Measurements from ENCODE around the gene ZFX. TPM values are rescaled to one million over a fixed set of nuclear protein-coding genes. Genes with fewer than 3 reads are reported as not detected.

Gene ZFX
- total RNA-seq, 1 donor from 2014 or later: 33.9 TPM

- Mint-ChIP-seq H3K4me3 (ENCODE audit: unreplicated experiment) (no peak overlapping the region), H3K27ac (ENCODE audit: unreplicated experiment) (no peak overlapping the region), H3K36me3 (ENCODE audit: unreplicated experiment) (no peaks in the 10 kb centered on the region), H3K27me3 (ENCODE audit: unreplicated experiment) (no peaks in the 10 kb centered on the region), H3K9me3 (ENCODE audit: unreplicated experiment) (no peaks in the 10 kb centered on the region), H3K4me1 (ENCODE audit: low read depth, unreplicated experiment) (no peaks in the 10 kb centered on the region)
- no peak for DNase-seq
- no peak for TF ChIP-seq CTCF (IDR thresholded peaks at IDR 0.05; ENCODE audit: partially characterized antibody, unreplicated experiment)
Measured at GRCh38 chrX:24260842-24261550, 111.5 kb downstream of the ZFX start.

GRCh38 chrX:24262309-24262708 is 112.8 kb downstream of the ZFX start:
- TF ChIP-seq CTCF (IDR thresholded peaks at IDR 0.05; ENCODE audit: partially characterized antibody, unreplicated experiment): no peak
- H3K4me3 Mint-ChIP-seq (ENCODE audit: unreplicated experiment): no peak overlapping the region
- DNase-seq: no peak
- no peak overlapping the region for H3K27ac Mint-ChIP-seq (ENCODE audit: unreplicated experiment)
- H3K9me3 Mint-ChIP-seq (ENCODE audit: unreplicated experiment): no peaks in the 10 kb centered on the region
- H3K27me3 Mint-ChIP-seq (ENCODE audit: unreplicated experiment): no peaks in the 10 kb centered on the region
- H3K36me3 Mint-ChIP-seq (ENCODE audit: unreplicated experiment): no peaks in the 10 kb centered on the region
- no peaks in the 10 kb centered on the region for H3K4me1 Mint-ChIP-seq (ENCODE audit: low read depth, unreplicated experiment)

GRCh38 chrX:24264383-24264782 is 114.9 kb downstream of the ZFX start:
- no peak for TF ChIP-seq CTCF (IDR thresholded peaks at IDR 0.05; ENCODE audit: partially characterized antibody, unreplicated experiment)
- Mint-ChIP-seq H3K4me1 (ENCODE audit: low read depth, unreplicated experiment) (no peaks in the 10 kb centered on the region), H3K9me3 (ENCODE audit: unreplicated experiment) (no peaks in the 10 kb centered on the region), H3K4me3 (ENCODE audit: unreplicated experiment) (no peak overlapping the region), H3K27ac (ENCODE audit: unreplicated experiment) (no peak overlapping the region), H3K27me3 (ENCODE audit: unreplicated experiment) (no peaks in the 10 kb centered on the region), H3K36me3 (ENCODE audit: unreplicated experiment) (no peaks in the 10 kb centered on the region)
- DNase-seq: no peak

Other genes starting within 250 kb of the ZFX start
- gene APOO, start 241.8 kb upstream of the ZFX start, total RNA-seq (ENCODE audit: unreplicated experiment): 36.2 TPM
- not detected for gene CXorf58, start 241.7 kb upstream of the ZFX start, total RNA-seq (ENCODE audit: unreplicated experiment)
- 5.0 TPM for gene KLHL15, start 122.5 kb upstream of the ZFX start, total RNA-seq (ENCODE audit: unreplicated experiment)
- gene EIF2S3, start 94.8 kb upstream of the ZFX start, total RNA-seq (ENCODE audit: unreplicated experiment): 134 TPM
- gene SUPT20HL2, start 164.3 kb downstream of the ZFX start, total RNA-seq (ENCODE audit: unreplicated experiment): 0.22 TPM
- gene SUPT20HL1, start 210.9 kb downstream of the ZFX start, total RNA-seq (ENCODE audit: unreplicated experiment): not detected